Pancreas (tissue), 10 donors: Measurements from ENCODE around the gene RAB7B. TPM values are rescaled to one million over a fixed set of nuclear protein-coding genes. Genes with fewer than 3 reads are reported as not detected.
A peak's percentile ranks its signal among the peaks of the same experiment; 100 is the strongest.

Experiments used
- ATAC-seq, 4 donors: fragments of 200-7000 bp; cut with Tn5 transposase; one replicate each; pipeline versions ENCODE4 v1.8.0 to v1.9.1; 2020; ENCODE audit warnings: mild to moderate bottlenecking in 4 of 4, moderate library complexity in 4 of 4
- DNase-seq, 6 donors: peaks; one replicate each; pipeline ENCODE4 v3.0.0-alpha.2; 2020
- FAIRE-seq: peaks from 2 replicates; lab custom pipeline; 2012; peaks lifted over from hg19 to GRCh38; lab: Jason Lieb, UNC
- H3K27ac ChIP-seq, 4 donors: fragments of 200-600 bp; sonication (generic); 1 replicate in 3 of 4; 2 replicates in 1 of 4; pipeline versions ENCODE4 v1.5.0 to v1.8.0; 2020
- H3K27me3 ChIP-seq, 4 donors: fragments of 200-600 bp; one replicate each; pipeline ENCODE4 v1.8.0; 2021
- H3K36me3 ChIP-seq, 3 donors: fragments of 200-600 bp; sonication (generic) in 1 of 3; one replicate each; pipeline versions ENCODE4 v1.5.0 to v1.8.0; 2020 to 2021
- H3K4me1 ChIP-seq, 3 donors: fragments of 200-600 bp; one replicate each; pipeline ENCODE4 v1.8.0; 2021
- H3K4me3 ChIP-seq, 4 donors: fragments of 200-600 bp; sonication (generic) in 2 of 4; one replicate each; pipeline versions ENCODE4 v1.5.0 to v1.8.0; 2020 to 2021
- H3K9me3 ChIP-seq, 4 donors: fragments of 200-600 bp; one replicate each; pipeline ENCODE4 v1.8.0; 2021
- CTCF ChIP-seq, 4 donors: fragments of 200-600 bp; sonication (generic) in 3 of 4; IDR thresholded peaks; one replicate each; pipeline versions ENCODE4 v1.5.0 to v1.8.0; 2021; ENCODE audit warnings: antibody characterized with exemption in 4 of 4
- WGBS, 2 donors: extraction: QIAGEN DNeasy Blood & Tissue Kit; methylation state at CpG; one replicate each; pipeline ENCODE4 v1.1.7; 2013; 5-methylcytosine and 5-hydroxymethylcytosine counted together
- intact Hi-C, 3 donors: fragments of 100-400 bp; cut with DNase I; formaldehyde crosslinking; loops; one replicate each; pipeline versions ENCODE4 v1.11.1 to v1.14.2; 2022
- polyA plus RNA-seq, 2 donors: library from polyadenylated mRNA; stranded (reverse); fragments of 200-250 nt; gene quantifications; one replicate each; pipeline ENCODE4 v1.2.3, GENCODE V29; 2013
- total RNA-seq, 6 donors: library from RNA; stranded (reverse); fragmentation: NEBNext Ultra II Directional in 4 of 6; extraction: Animal tissue kit (Norgen Biotek cat#: 25700) in 4 of 6; gene quantifications; one replicate each; pipeline versions ENCODE4 v1.2.1 to v1.2.4, GENCODE V29; 2021 to 2023
- donor health status: healthy with polysubstance abuse.
- donor health status: DM: no; HTN: no; CAD: no; lungs with moderate emphysema.
- donor health status: DM: no; HTN: no; CAD: no.
- donor health status: control.
- donor health status: control.
- donor health status: Bipolar disorder and iron deficiency.
- donor health status: DM: yes; HTN: yes; CAD: no.
- donor health status: DM: no; HTN: no; CAD: no.
- donor health status: DM: no; HTN: no; CAD: no.
- donor health status: DM: yes; HTN: yes; CAD: no.

The RAB7B gene
- total and polyA plus RNA-seq, 8 donors: 0.24 to 4.0 (median 0.59) TPM

GRCh38 chr1:205965036-205965884 is 37.9 kb downstream of the RAB7B start:
- WGBS, 2 donors: 87% methylated on average over 10 to 13 of the region's 13 CpGs
- H3K9me3 ChIP-seq: no peaks in the 10 kb centered on the region
- intact Hi-C loops: no loop called here
- ATAC-seq (no peak), FAIRE-seq (no peak), DNase-seq (no peak)
- H3K4me1 ChIP-seq: peaks cover 0 to under 1% (median 0%) of the 10 kb centered on the region in 3 donors
- no peaks in the 10 kb centered on the region for H3K36me3 ChIP-seq
- no peak overlapping the region for H3K4me3 ChIP-seq
- no peak overlapping the region for H3K27ac ChIP-seq
- no peak for TF ChIP-seq CTCF (IDR thresholded peaks at IDR 0.05)
- no peaks in the 10 kb centered on the region for H3K27me3 ChIP-seq

GRCh38 chr1:205963352-205964155 is 39.6 kb downstream of the RAB7B start:
- Histone ChIP-seq H3K36me3 (no peaks in the 10 kb centered on the region), H3K4me3 (no peak overlapping the region), H3K27ac (no peak overlapping the region), H3K9me3 (no peaks in the 10 kb centered on the region), H3K27me3 (no peaks in the 10 kb centered on the region), H3K4me1 (no peaks in the 10 kb centered on the region)
- 88 to 89% methylated on average over 16 of the region's 16 CpGs for WGBS, 2 donors
- no peak for TF ChIP-seq CTCF (IDR thresholded peaks at IDR 0.05)
- intact Hi-C loops: no loop called here
- FAIRE-seq (no peak), DNase-seq (no peak), ATAC-seq (no peak)

- no peak for TF ChIP-seq CTCF (IDR thresholded peaks at IDR 0.05)
- 85 to 92% methylated on average over 6 of the region's 6 CpGs for WGBS, 2 donors
- intact Hi-C loops: no loop called here
- FAIRE-seq (no peak), DNase-seq (no peak), ATAC-seq (no peak)
- H3K36me3 ChIP-seq: no peaks in the 10 kb centered on the region
- H3K27ac ChIP-seq: peak overlapping the region in 2 of 4 donors; percentile 14 to 33
- H3K4me3 ChIP-seq: no peak overlapping the region
- H3K4me1 ChIP-seq: no peaks in the 10 kb centered on the region
- H3K27me3 ChIP-seq: no peaks in the 10 kb centered on the region
- H3K9me3 ChIP-seq: no peaks in the 10 kb centered on the region
These were observed 40.4 kb downstream of the RAB7B start for GRCh38 chr1:205962821-205963221.

- H3K36me3 ChIP-seq: no peaks in the 10 kb centered on the region
- H3K4me3 ChIP-seq: no peak overlapping the region
- ATAC-seq (peak in 3 of 4 donors; percentile 40 to 77 (median 62)), DNase-seq (no peak), FAIRE-seq (no peak)
- peak overlapping the region in 2 of 4 donors; percentile 33 to 58 for H3K27ac ChIP-seq
- intact Hi-C loops: no loop called here
- TF ChIP-seq CTCF (IDR thresholded peaks at IDR 0.05): no peak
- H3K27me3 ChIP-seq: no peaks in the 10 kb centered on the region
- 73 to 79% methylated on average over 9 of the region's 9 CpGs for WGBS, 2 donors
- H3K4me1 ChIP-seq: no peaks in the 10 kb centered on the region
- H3K9me3 ChIP-seq: no peaks in the 10 kb centered on the region
These were observed 41.0 kb downstream of the RAB7B start for GRCh38 chr1:205961991-205962820.
